ENCODE data around the gene MRPL20. TPM values are rescaled to one million over a fixed set of nuclear protein-coding genes. Genes with fewer than 3 reads are reported as not detected.
A peak's percentile ranks its signal among the peaks of the same experiment; 100 is the strongest.

The MRPL20 gene
- total and polyA plus RNA-seq, 9 of the 15 experiments (the other 6 are each of a cell fraction or from before 2014, with no cell fraction given) = 180 to 671 (median 229) TPM

GRCh38 chr1:1406821-1407635 is at the start of gene MRPL20 (continued):
- no peak for TF ChIP-seq EZH2 (IDR thresholded peaks at IDR 0.05; ENCODE audit: borderline replicate concordance, low read depth, low read length)
- TF ChIP-seq TAL1 (IDR thresholded peaks at IDR 0.05) = no peak
- TF ChIP-seq HNRNPK (IDR thresholded peaks at IDR 0.05; ENCODE audit: low read depth, low read length, poor library complexity, severe bottlenecking) = no peak
- no peak for TF ChIP-seq DLX4 (CRISPR knock-in tag; IDR thresholded peaks at IDR 0.05)
- peak; percentile 37 for TF ChIP-seq GTF2B (IDR thresholded peaks at IDR 0.05; ENCODE audit: extremely low read depth, insufficient read length)
- no peak for TF ChIP-seq SMARCC2 (IDR thresholded peaks at IDR 0.05; ENCODE audit: low read depth)
- no peak for TF ChIP-seq ZNF778 (CRISPR knock-in tag; IDR thresholded peaks at IDR 0.05)
- TF ChIP-seq MAFG (tag; conservative IDR thresholded peaks at IDR 0.05) = no peak
- TF ChIP-seq KLF13 (tag; IDR thresholded peaks at IDR 0.05; ENCODE audit: borderline replicate concordance, low read depth) = 0 out of 2 replicates have a peak, but pooled peaks have one; percentile 10
- peak; percentile 63 for TF ChIP-seq NFIC (IDR thresholded peaks at IDR 0.05)
- TF ChIP-seq ZC3H4 (CRISPR knock-in tag; IDR thresholded peaks at IDR 0.05; ENCODE audit: borderline replicate concordance) = no peak
- TF ChIP-seq MAZ (CRISPR knock-in tag; conservative IDR thresholded peaks at IDR 0.05 in 1 of 2, IDR thresholded peaks at IDR 0.05 in 1 of 2) = peak; percentile 87 to 91
- peak; percentile 100 for TF ChIP-seq GABPA (tag; conservative IDR thresholded peaks at IDR 0.05; ENCODE audit: low read depth)
- TF ChIP-seq ESRRB (CRISPR knock-in tag; IDR thresholded peaks at IDR 0.05; ENCODE audit: borderline replicate concordance) = no peak
- TF ChIP-seq CREB3 (tag; conservative IDR thresholded peaks at IDR 0.05; ENCODE audit: low read depth) = no peak
- TF ChIP-seq POLR2H (tag; IDR thresholded peaks at IDR 0.05; ENCODE audit: low read depth) = peak; percentile 84
- TF ChIP-seq CC2D1A (IDR thresholded peaks at IDR 0.05) = no peak
- peak; percentile 17; the same call in 1 of the 2 replicates for TF ChIP-seq E2F3 (CRISPR knock-in tag; IDR thresholded peaks at IDR 0.05)
- TF ChIP-seq SMAD3 (CRISPR knock-in tag; conservative IDR thresholded peaks at IDR 0.05) = no peak
- TF ChIP-seq ZNF695 (CRISPR knock-in tag; IDR thresholded peaks at IDR 0.05) = no peak
- TF ChIP-seq ZBED1 (IDR thresholded peaks at IDR 0.05) = peak; percentile 82; the same call in 1 of the 2 replicates
- peak; percentile 93; the same call in 1 of the 2 replicates for TF ChIP-seq KAT7 (CRISPR knock-in tag; IDR thresholded peaks at IDR 0.05; ENCODE audit: borderline replicate concordance)
- TF ChIP-seq BHLHE40 (IDR thresholded peaks at IDR 0.05; ENCODE audit: low read length) = peak; percentile 73
- peak; percentile 15 to 98; a peak in 2 of 4 replicates for TF ChIP-seq TBL1XR1 (IDR thresholded peaks at IDR 0.05; ENCODE audit: low read length in 2 of 2)
